ENCODE data around the gene NSMCE4A. TPM values are rescaled to one million over a fixed set of nuclear protein-coding genes. Genes with fewer than 3 reads are reported as not detected.

NSMCE4A gene
- total RNA-seq, 1 donor from 2014 or later: 57.9 TPM

DNA sequence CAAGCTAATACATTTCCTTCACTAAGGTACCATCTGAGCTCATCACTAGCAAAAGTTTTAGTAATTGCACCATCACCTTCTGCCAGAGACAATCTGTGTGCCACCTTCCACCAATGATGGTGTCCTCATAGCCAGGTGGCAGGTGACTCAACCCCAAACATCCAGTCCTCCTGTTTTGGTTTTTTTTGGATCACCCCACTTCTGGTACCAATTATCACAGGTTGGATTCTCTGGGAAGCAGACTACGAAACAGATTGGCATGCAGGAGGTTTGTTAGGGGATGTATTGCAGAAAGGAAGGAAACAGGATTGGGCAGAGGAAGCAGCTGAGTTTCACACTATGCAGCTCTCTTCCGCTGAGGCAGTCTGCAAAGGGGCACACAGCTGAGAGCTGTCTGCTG, 9.4 kb upstream of the NSMCE4A start:
- TF ChIP-seq, protein P1, sequence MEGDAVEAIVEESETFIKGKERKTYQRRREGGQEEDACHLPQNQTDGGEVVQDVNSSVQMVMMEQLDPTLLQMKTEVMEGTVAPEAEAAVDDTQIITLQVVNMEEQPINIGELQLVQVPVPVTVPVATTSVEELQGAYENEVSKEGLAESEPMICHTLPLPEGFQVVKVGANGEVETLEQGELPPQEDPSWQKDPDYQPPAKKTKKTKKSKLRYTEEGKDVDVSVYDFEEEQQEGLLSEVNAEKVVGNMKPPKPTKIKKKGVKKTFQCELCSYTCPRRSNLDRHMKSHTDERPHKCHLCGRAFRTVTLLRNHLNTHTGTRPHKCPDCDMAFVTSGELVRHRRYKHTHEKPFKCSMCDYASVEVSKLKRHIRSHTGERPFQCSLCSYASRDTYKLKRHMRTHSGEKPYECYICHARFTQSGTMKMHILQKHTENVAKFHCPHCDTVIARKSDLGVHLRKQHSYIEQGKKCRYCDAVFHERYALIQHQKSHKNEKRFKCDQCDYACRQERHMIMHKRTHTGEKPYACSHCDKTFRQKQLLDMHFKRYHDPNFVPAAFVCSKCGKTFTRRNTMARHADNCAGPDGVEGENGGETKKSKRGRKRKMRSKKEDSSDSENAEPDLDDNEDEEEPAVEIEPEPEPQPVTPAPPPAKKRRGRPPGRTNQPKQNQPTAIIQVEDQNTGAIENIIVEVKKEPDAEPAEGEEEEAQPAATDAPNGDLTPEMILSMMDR (IDR thresholded peaks at IDR 0.05; ENCODE audit: unreplicated experiment): no peak
- no peaks in the 10 kb centered on the region for H3K27me3 Mint-ChIP-seq
- no peak overlapping the region for H3K4me3 Mint-ChIP-seq (ENCODE audit: low read depth)
- peaks cover 12% of the 10 kb centered on the region for H3K9me3 Mint-ChIP-seq (ENCODE audit: low read depth)
- H3K4me1 Mint-ChIP-seq (ENCODE audit: low read depth): peaks cover 1% of the 10 kb centered on the region
- H3K36me3 Mint-ChIP-seq (ENCODE audit: insufficient read depth): no peaks in the 10 kb centered on the region
- no peak overlapping the region for H3K27ac Mint-ChIP-seq
- DNase-seq (ENCODE audit: low spot score, unreplicated experiment): no peak

DNA sequence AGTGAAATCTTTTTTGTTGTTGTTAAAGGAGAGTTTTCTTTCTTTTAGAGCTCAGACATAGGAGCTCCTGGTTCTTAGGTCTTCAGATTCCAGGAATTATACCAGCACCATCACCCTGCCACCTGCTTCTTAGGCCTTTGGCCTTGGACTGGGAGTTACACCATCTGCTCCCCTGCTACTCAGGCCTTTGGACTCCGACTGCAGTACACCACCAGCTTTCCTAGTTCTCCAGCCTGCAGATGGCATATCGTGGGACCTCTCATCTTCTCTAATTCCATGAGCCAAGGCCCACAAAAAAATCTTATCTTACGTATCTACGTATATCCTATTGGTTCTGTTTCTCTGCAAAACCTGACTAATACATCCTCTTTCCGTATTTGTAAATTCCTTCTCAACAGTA, 8.8 kb upstream of the NSMCE4A start:
- no peaks in the 10 kb centered on the region for H3K27me3 Mint-ChIP-seq
- no peaks in the 10 kb centered on the region for H3K36me3 Mint-ChIP-seq (ENCODE audit: insufficient read depth)
- DNase-seq (ENCODE audit: low spot score, unreplicated experiment): no peak
- H3K9me3 Mint-ChIP-seq (ENCODE audit: low read depth): peaks cover 12% of the 10 kb centered on the region
- no peak overlapping the region for H3K4me3 Mint-ChIP-seq (ENCODE audit: low read depth)
- TF ChIP-seq, protein P1 (IDR thresholded peaks at IDR 0.05; ENCODE audit: unreplicated experiment): no peak
- peaks cover under 1% of the 10 kb centered on the region for H3K4me1 Mint-ChIP-seq (ENCODE audit: low read depth)
- H3K27ac Mint-ChIP-seq: no peak overlapping the region

GRCh38 chr10:121981346-121981745, 6.3 kb upstream of the NSMCE4A start:
- peaks cover 3% of the 10 kb centered on the region for H3K36me3 Mint-ChIP-seq (ENCODE audit: insufficient read depth)
- no peaks in the 10 kb centered on the region for H3K27me3 Mint-ChIP-seq
- H3K9me3 Mint-ChIP-seq (ENCODE audit: low read depth): peaks cover 16% of the 10 kb centered on the region
- no peak for DNase-seq (ENCODE audit: low spot score, unreplicated experiment)
- H3K4me1 Mint-ChIP-seq (ENCODE audit: low read depth): no peaks in the 10 kb centered on the region
- H3K4me3 Mint-ChIP-seq (ENCODE audit: low read depth): no peak overlapping the region
- TF ChIP-seq, protein P1 (IDR thresholded peaks at IDR 0.05; ENCODE audit: unreplicated experiment): no peak
- H3K27ac Mint-ChIP-seq: no peak overlapping the region

- peaks cover 10% of the 10 kb centered on the region for H3K9me3 Mint-ChIP-seq (ENCODE audit: low read depth)
- DNase-seq (ENCODE audit: low spot score, unreplicated experiment): no peak
- H3K27ac Mint-ChIP-seq: no peak overlapping the region
- no peaks in the 10 kb centered on the region for H3K27me3 Mint-ChIP-seq
- TF ChIP-seq, protein P1 (IDR thresholded peaks at IDR 0.05; ENCODE audit: unreplicated experiment): no peak
- no peak overlapping the region for H3K4me3 Mint-ChIP-seq (ENCODE audit: low read depth)
- peaks cover 6% of the 10 kb centered on the region for H3K36me3 Mint-ChIP-seq (ENCODE audit: insufficient read depth)
- peaks cover 3% of the 10 kb centered on the region for H3K4me1 Mint-ChIP-seq (ENCODE audit: low read depth)
Observed at GRCh38 chr10:121978511-121978910, 3.5 kb upstream of the NSMCE4A start.

DNA sequence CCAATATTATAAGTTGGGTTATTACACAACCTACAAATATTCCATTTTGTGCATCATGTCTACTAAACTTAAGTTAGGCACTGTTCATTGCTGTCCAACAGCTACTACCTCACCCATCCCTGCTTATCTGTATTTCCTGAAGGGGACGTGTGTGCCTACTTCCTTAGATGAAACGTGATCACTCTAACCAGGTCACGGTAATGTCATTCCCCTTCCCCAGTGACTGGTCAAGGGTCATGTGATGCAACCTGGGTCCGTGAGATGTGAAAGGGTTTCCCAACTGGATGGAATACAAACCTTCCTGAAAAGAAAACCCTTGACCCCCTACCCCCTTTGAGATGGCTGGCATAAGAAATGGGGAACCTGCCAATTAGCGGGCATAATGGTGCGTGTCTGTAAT, 1.6 kb upstream of the NSMCE4A start:
- Mint-ChIP-seq H3K36me3 (ENCODE audit: insufficient read depth) (peaks cover 8% of the 10 kb centered on the region), H3K27me3 (no peaks in the 10 kb centered on the region), H3K27ac (no peak overlapping the region), H3K9me3 (ENCODE audit: low read depth) (peaks cover 10% of the 10 kb centered on the region), H3K4me3 (ENCODE audit: low read depth) (peak overlapping the region; percentile 30), H3K4me1 (ENCODE audit: low read depth) (peaks cover 13% of the 10 kb centered on the region)
- no peak for DNase-seq (ENCODE audit: low spot score, unreplicated experiment)
- TF ChIP-seq, protein P1 (IDR thresholded peaks at IDR 0.05; ENCODE audit: unreplicated experiment): no peak

Measured in progenitor cell of endocrine pancreas (in vitro differentiated cells).